Common myeloid progenitor, CD34-positive (primary cell): ENCODE results near the gene TEX11.
"Not testable (repeated sequence)": the region's sequence is repeated elsewhere in the genome, so short reads cannot be mapped to it uniquely, and the experiment has no call there.

Experiments used
- CTCF ChIA-PET: fragments of 350-600 bp; sonication (Branson Sonifier 250); formaldehyde crosslinking; loops from one replicate; lab custom pipeline; 2021; ENCODE audit warnings: antibody characterized with exemption; lab: Charles Lee
- POLR2A ChIA-PET: fragments of 350-600 bp; sonication (Branson Sonifier 250); formaldehyde crosslinking; loops from one replicate; lab custom pipeline; 2021; ENCODE audit warnings: antibody characterized with exemption; lab: Charles Lee
- DNase-seq, 3 donors: peaks; one replicate each; pipeline versions ENCODE4 v3.0.0 to v3.0.0-alpha.2; 2013
- H3K27ac ChIP-seq, 2 experiments: 1 replicate in 1 of 2; 2 replicates in 1 of 2; pipeline ENCODE4 v1.7.0; 2013; ENCODE audit warnings: inconsistent platforms in 2 of 2, low read length in 2 of 2, mild to moderate bottlenecking in 2 of 2, low read depth in 1 of 2, moderate library complexity in 1 of 2; ENCODE audit not compliant: severe bottlenecking in 2 of 2, insufficient read depth in 1 of 2, poor library complexity in 1 of 2
- H3K27me3 ChIP-seq, 5 experiments: replicated peaks in 2 of 5; 1 replicate in 3 of 5; 2 replicates in 2 of 5; pipeline versions ENCODE4 v1.6.1 to v1.7.0; 2013; ENCODE audit warnings: low read length in 4 of 5, mild to moderate bottlenecking in 2 of 5, moderate library complexity in 2 of 5, inconsistent platforms in 1 of 5; ENCODE audit not compliant: insufficient read depth in 5 of 5, control insufficient read depth in 4 of 5
- H3K36me3 ChIP-seq, 4 experiments: 1 replicate in 2 of 4; 2 replicates in 2 of 4; pipeline versions ENCODE4 v1.6.1 to v1.7.0; 2013; ENCODE audit warnings: low read length in 3 of 4, control low read depth in 1 of 4, mild to moderate bottlenecking in 1 of 4; ENCODE audit not compliant: control insufficient read depth in 4 of 4, insufficient read depth in 4 of 4
- H3K4me1 ChIP-seq, 4 experiments: 1 replicate in 3 of 4; 2 replicates in 1 of 4; pipeline versions ENCODE4 v1.6.1 to v1.7.1; 2013; ENCODE audit warnings: low read length in 3 of 4, mild to moderate bottlenecking in 3 of 4, control low read depth in 1 of 4, inconsistent platforms in 1 of 4, moderate library complexity in 1 of 4; ENCODE audit not compliant: control insufficient read depth in 4 of 4, insufficient read depth in 4 of 4; ENCODE audit errors: control extremely low read depth in 1 of 4
- H3K4me3 ChIP-seq, 7 experiments: 1 replicate in 4 of 7; 2 replicates in 3 of 7; pipeline versions ENCODE4 v1.5.1 to v1.7.0; 2013; ENCODE audit warnings: mild to moderate bottlenecking in 7 of 7, low read length in 6 of 7, moderate library complexity in 6 of 7, inconsistent platforms in 2 of 7, low read depth in 2 of 7, control low read depth in 1 of 7; ENCODE audit not compliant: insufficient read depth in 4 of 7, control insufficient read depth in 1 of 7; ENCODE audit errors: extremely low read depth in 1 of 7
- H3K9me3 ChIP-seq, 5 experiments: 1 replicate in 4 of 5; 2 replicates in 1 of 5; pipeline versions ENCODE4 v1.6.1 to v1.7.1; 2013; ENCODE audit warnings: low read length in 4 of 5, mild to moderate bottlenecking in 2 of 5, inconsistent platforms in 1 of 5, low read depth in 1 of 5, moderate library complexity in 1 of 5; ENCODE audit not compliant: control insufficient read depth in 4 of 5, insufficient read depth in 2 of 5; ENCODE audit errors: control extremely low read depth in 1 of 5
- WGBS: methylation state at CpG from one replicate; pipeline ENCODE4 v1.1.5; 2013; ENCODE audit not compliant: insufficient coverage; 5-methylcytosine and 5-hydroxymethylcytosine counted together

TEX11 gene

DNA sequence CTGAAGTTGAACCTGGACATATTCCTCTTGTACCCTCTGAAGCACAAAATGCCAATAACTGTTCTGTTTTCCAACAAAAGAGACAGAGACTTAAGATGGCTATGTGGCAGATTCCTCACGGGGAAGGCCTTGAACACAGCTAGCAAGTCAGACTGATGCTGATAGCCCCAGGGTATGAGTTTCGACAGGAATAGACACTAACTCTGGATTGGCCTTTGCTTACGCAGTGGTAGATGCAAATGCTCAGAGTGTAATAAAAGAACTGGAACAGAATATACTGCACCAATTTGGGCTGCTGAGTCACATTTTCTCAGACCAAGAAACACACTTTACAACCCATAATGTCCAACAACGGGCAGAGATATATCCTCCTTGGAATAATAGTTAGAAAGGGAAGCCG, 290.0 kb downstream of the TEX11 start:
- ChIA-PET POLR2A (no interaction called here), CTCF (no interaction called here)
- WGBS, result 92% methylated on average over 4 of the region's 5 CpGs
- Histone ChIP-seq H3K36me3 (no peaks in the 10 kb centered on the region), H3K4me3 (no peak overlapping the region), H3K9me3 (no peaks in the 10 kb centered on the region), H3K4me1 (no peaks in the 10 kb centered on the region), H3K27me3 (peaks cover 0 to 2% (median 0%) of the 10 kb centered on the region in 5 experiments), H3K27ac (no peak overlapping the region)
- DNase-seq, result no peak

- DNase-seq, result no peak
- ChIA-PET CTCF (no interaction called here), POLR2A (no interaction called here)
- Histone ChIP-seq H3K9me3 (no peaks in the 10 kb centered on the region), H3K36me3 (no peaks in the 10 kb centered on the region), H3K4me3 (no peak overlapping the region), H3K4me1 (no peaks in the 10 kb centered on the region), H3K27me3 (peaks cover 0 to 2% (median 0%) of the 10 kb centered on the region in 5 experiments), H3K27ac (no peak overlapping the region)
- WGBS, result 71% methylated on average over 4 of the region's 5 CpGs
These were observed 295.2 kb downstream of the TEX11 start for GRCh38 chrX:70613295-70613694.

- Histone ChIP-seq H3K27me3 (peaks cover 0 to 2% (median 0%) of the 10 kb centered on the region in 5 experiments), H3K9me3 (no peaks in the 10 kb centered on the region), H3K4me3 (no peak overlapping the region), H3K4me1 (no peaks in the 10 kb centered on the region), H3K36me3 (no peaks in the 10 kb centered on the region), H3K27ac (no peak overlapping the region)
- no CpG with 5 or more reads among the region's 1 CpG for WGBS
- POLR2A ChIA-PET, result no interaction called here
- no peak for DNase-seq
- CTCF ChIA-PET, result interaction anchor here (1.4 kb wide), 1 partner anchor 12 kb away, joined by 3 read pairs; no protein-coding TSS in a partner anchor
These were observed 303.2 kb downstream of the TEX11 start for GRCh38 chrX:70605352-70605751.

GRCh38 chrX:70592091-70592490, 316.4 kb downstream of the TEX11 start:
- POLR2A ChIA-PET, result no interaction called here
- Histone ChIP-seq H3K4me1 (no peaks in the 10 kb centered on the region), H3K9me3 (no peaks in the 10 kb centered on the region), H3K36me3 (no peaks in the 10 kb centered on the region), H3K27ac (no peak overlapping the region), H3K27me3 (no peaks in the 10 kb centered on the region), H3K4me3 (no peak overlapping the region)
- no peak for DNase-seq
- CTCF ChIA-PET, result no interaction called here
- 71% methylated on average over 1 of the region's 1 CpG for WGBS

GRCh38 chrX:70587158-70587557, 321.4 kb downstream of the TEX11 start:
- H3K4me3 ChIP-seq, POLR2A ChIA-PET, H3K9me3 ChIP-seq, H3K27me3 ChIP-seq, H3K4me1 ChIP-seq, H3K36me3 ChIP-seq, CTCF ChIA-PET, H3K27ac ChIP-seq, DNase-seq: not testable (repeated sequence)
- 50% methylated on average over 1 of the region's 1 CpG for WGBS

DNA sequence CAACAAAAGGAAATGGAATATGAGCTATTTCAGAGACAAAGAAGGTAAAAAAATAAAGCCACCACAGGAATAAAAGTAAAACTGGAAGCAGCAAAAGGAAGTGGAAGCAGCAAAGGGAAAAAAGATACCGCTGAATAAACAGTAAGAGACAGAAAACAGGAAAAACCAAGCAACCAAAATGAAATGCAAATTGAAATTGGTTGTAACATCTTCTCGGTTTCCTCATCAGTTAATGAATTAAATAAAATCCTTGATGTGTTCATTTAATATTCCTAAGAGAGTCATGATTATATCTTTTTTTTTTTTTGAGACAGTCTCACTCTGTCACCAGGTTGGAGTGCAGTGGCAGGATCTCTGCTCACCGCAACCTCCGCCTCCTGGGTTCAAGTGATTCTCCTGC, 331.1 kb downstream of the TEX11 start:
- peaks cover 0 to 8% (median 3%) of the 10 kb centered on the region in 5 experiments for H3K9me3 ChIP-seq
- 80% methylated on average over 3 of the region's 4 CpGs for WGBS
- H3K4me1 ChIP-seq, result no peaks in the 10 kb centered on the region
- no peak overlapping the region for H3K27ac ChIP-seq
- H3K36me3 ChIP-seq, result no peaks in the 10 kb centered on the region
- CTCF ChIA-PET, result no interaction called here
- H3K4me3 ChIP-seq, result no peak overlapping the region
- POLR2A ChIA-PET, result no interaction called here
- DNase-seq, result no peak
- H3K27me3 ChIP-seq, result no peaks in the 10 kb centered on the region

DNA sequence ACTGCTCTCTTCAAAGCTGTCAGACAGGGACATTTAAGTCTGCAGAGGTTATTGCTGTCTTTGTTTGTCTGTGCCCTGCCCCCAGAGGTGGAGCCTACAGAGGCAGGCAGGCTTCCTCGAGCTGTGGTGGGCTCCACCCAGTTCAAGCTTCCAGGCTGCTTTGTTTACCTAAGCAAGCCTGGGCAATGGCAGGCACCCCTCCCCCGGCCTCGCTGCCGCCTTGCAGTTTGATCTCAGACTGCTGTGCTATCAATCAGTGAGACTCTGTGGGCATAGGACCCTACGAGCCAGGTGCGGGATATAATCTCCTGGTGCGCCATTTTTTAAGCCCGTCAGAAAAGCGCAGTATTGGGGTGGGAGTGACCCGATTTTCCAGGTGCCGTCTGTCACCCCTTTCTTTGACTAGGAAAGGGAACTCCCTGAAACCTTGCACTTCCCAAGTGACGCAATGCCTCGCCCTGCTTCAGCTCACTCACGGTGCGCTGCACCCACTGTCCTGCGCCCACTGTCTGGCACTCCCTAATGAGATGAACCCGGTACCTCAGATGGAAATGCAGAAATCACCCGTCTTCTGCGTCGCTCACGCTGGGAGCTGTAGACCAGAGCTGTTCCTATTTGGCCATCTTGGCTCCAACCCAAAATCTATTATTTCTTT, 338.5 kb downstream of the TEX11 start:
- H3K4me1 ChIP-seq, H3K27me3 ChIP-seq, H3K9me3 ChIP-seq, CTCF ChIA-PET, H3K36me3 ChIP-seq, DNase-seq, H3K4me3 ChIP-seq, H3K27ac ChIP-seq, POLR2A ChIA-PET: not testable (repeated sequence)
- 91% methylated on average over 10 of the region's 21 CpGs for WGBS
